ENCODE data around the gene ADIPOR2.

Gene ADIPOR2

GRCh38 chr12:1744932-1745331 is 54.1 kb downstream of the ADIPOR2 start:
- DNase-seq (ENCODE audit: low read depth): no peak

GRCh38 chr12:1747609-1748008 is 56.7 kb downstream of the ADIPOR2 start:
- DNase-seq (ENCODE audit: low read depth): no peak
- no peak overlapping the region for H3K4me3 ChIP-seq (ENCODE audit: low read depth, low read length)
- no peak for TF ChIP-seq CTCF (IDR thresholded peaks at IDR 0.05; ENCODE audit: low read depth, low read length)
- TF ChIP-seq POLR2A (IDR thresholded peaks at IDR 0.05; ENCODE audit: extremely low read depth, insufficient read length): no peak
- no peak for TF ChIP-seq MYC (IDR thresholded peaks at IDR 0.05; ENCODE audit: low read depth, low read length)
- no peak for TF ChIP-seq MAX (IDR thresholded peaks at IDR 0.05; ENCODE audit: low read depth, low read length)

More at GRCh38 chr12:1744932-1745331, 54.1 kb downstream of the ADIPOR2 start:
- TF ChIP-seq MAX (IDR thresholded peaks at IDR 0.05; ENCODE audit: low read depth, low read length) (no peak), CTCF (IDR thresholded peaks at IDR 0.05; ENCODE audit: low read depth, low read length) (no peak), MYC (IDR thresholded peaks at IDR 0.05; ENCODE audit: low read depth, low read length) (no peak), POLR2A (IDR thresholded peaks at IDR 0.05; ENCODE audit: extremely low read depth, insufficient read length) (no peak)
- no peak overlapping the region for H3K4me3 ChIP-seq (ENCODE audit: low read depth, low read length)

- DNase-seq (ENCODE audit: low read depth): no peak
- TF ChIP-seq MAX (IDR thresholded peaks at IDR 0.05; ENCODE audit: low read depth, low read length): no peak
- no peak overlapping the region for H3K4me3 ChIP-seq (ENCODE audit: low read depth, low read length)
These were observed 58.1 kb downstream of the ADIPOR2 start for GRCh38 chr12:1749019-1749418.

- no peak for DNase-seq (ENCODE audit: low read depth)
These were observed 59.4 kb downstream of the ADIPOR2 start for GRCh38 chr12:1750300-1750699.

GRCh38 chr12:1758376-1758775 is 67.5 kb downstream of the ADIPOR2 start:
- no peak for TF ChIP-seq CTCF (IDR thresholded peaks at IDR 0.05; ENCODE audit: low read depth, low read length)
- no peak for TF ChIP-seq POLR2A (IDR thresholded peaks at IDR 0.05; ENCODE audit: extremely low read depth, insufficient read length)
- TF ChIP-seq MAX (IDR thresholded peaks at IDR 0.05; ENCODE audit: low read depth, low read length): no peak
- TF ChIP-seq MYC (IDR thresholded peaks at IDR 0.05; ENCODE audit: low read depth, low read length): no peak
- DNase-seq (ENCODE audit: low read depth): no peak
- no peak overlapping the region for H3K4me3 ChIP-seq (ENCODE audit: low read depth, low read length)

More at GRCh38 chr12:1750300-1750699, 59.4 kb downstream of the ADIPOR2 start:
- TF ChIP-seq MYC (IDR thresholded peaks at IDR 0.05; ENCODE audit: low read depth, low read length) (no peak), POLR2A (IDR thresholded peaks at IDR 0.05; ENCODE audit: extremely low read depth, insufficient read length) (no peak), CTCF (IDR thresholded peaks at IDR 0.05; ENCODE audit: low read depth, low read length) (no peak)
- H3K4me3 ChIP-seq (ENCODE audit: low read depth, low read length): no peak overlapping the region

GRCh38 chr12:1758887-1759286 is 68.0 kb downstream of the ADIPOR2 start:
- DNase-seq (ENCODE audit: low read depth): no peak
- no peak overlapping the region for H3K4me3 ChIP-seq (ENCODE audit: low read depth, low read length)
- TF ChIP-seq CTCF (IDR thresholded peaks at IDR 0.05; ENCODE audit: low read depth, low read length) (no peak), MAX (IDR thresholded peaks at IDR 0.05; ENCODE audit: low read depth, low read length) (no peak), POLR2A (IDR thresholded peaks at IDR 0.05; ENCODE audit: extremely low read depth, insufficient read length) (no peak), MYC (IDR thresholded peaks at IDR 0.05; ENCODE audit: low read depth, low read length) (no peak)
